Panc1 (cell line): ENCODE data around the gene RGS6.

Source experiments
- CTCF ChIP-seq: fragments of 450-650 bp; IDR thresholded peaks from 2 replicates; pipeline ENCODE4 v1.5.1; 2017; ENCODE audit warnings: mild to moderate bottlenecking
- POLR2AphosphoS5 ChIP-seq: IDR thresholded peaks from 2 replicates; pipeline ENCODE4 v1.6.1; 2012; ENCODE audit warnings: mild to moderate bottlenecking, low read depth, low read length, moderate library complexity
- REST ChIP-seq, 2 experiments: IDR thresholded peaks; 2 replicates each; pipeline ENCODE4 v1.6.1; 2011 to 2012; ENCODE audit warnings: low read depth in 2 of 2, control low read depth in 1 of 2, low read length in 1 of 2, mild to moderate bottlenecking in 1 of 2, moderate library complexity in 1 of 2; ENCODE audit not compliant: insufficient read depth in 1 of 2
- SIN3A ChIP-seq: IDR thresholded peaks from 2 replicates; pipeline ENCODE4 v1.6.1; 2012; ENCODE audit warnings: low read depth, mild to moderate bottlenecking, low read length, moderate library complexity, borderline replicate concordance; ENCODE audit not compliant: insufficient read depth

- TF ChIP-seq SIN3A (no peak), CTCF (no peak), REST (IDR thresholded peaks at IDR 0.05; ENCODE audit: insufficient read depth in 1 of 2, low read depth in 2 of 2, low read length in 1 of 2) (no peak), POLR2AphosphoS5 (no peak)
These were observed 240.4 kb downstream of the RGS6 start for GRCh38 chr14:72172597-72172996.
